SU-DHL-6 (cell line): ENCODE results near the gene TMEM240.
"Not testable (repeated sequence)": the region's sequence is repeated elsewhere in the genome, so short reads cannot be mapped to it uniquely, and the experiment has no call there.

Experiments
- H2AFZ ChIP-seq: fragments of 200-600 bp; sonication (generic); 2 replicates; pipeline ENCODE4 v1.6.1; 2014; ENCODE audit warnings: low read depth, mild to moderate bottlenecking, moderate library complexity, mixed read lengths, antibody characterized with exemption, low read length; ENCODE audit not compliant: severe bottlenecking
- H3F3A ChIP-seq: fragments of 200-600 bp; shearing (Covaris generic); 2 replicates; pipeline ENCODE4 v1.6.0; 2016; ENCODE audit warnings: antibody characterized with exemption, mild to moderate bottlenecking; ENCODE audit not compliant: insufficient read depth
- H3K27ac ChIP-seq: fragments of 200-600 bp; sonication (generic); 2 replicates; pipeline ENCODE4 v1.5.1; 2016; ENCODE audit warnings: low read depth, mild to moderate bottlenecking, low read length, moderate library complexity, mixed read lengths
- H3K27me3 ChIP-seq: fragments of 200-600 bp; sonication (generic), shearing (Covaris generic); 2 replicates; pipeline ENCODE4 v1.6.0; 2014; ENCODE audit warnings: mild to moderate bottlenecking, low read length
- H3K36me3 ChIP-seq: fragments of 200-600 bp; sonication (generic); 2 replicates; pipeline ENCODE4 v1.6.1; 2014; ENCODE audit warnings: mild to moderate bottlenecking, low read length, mixed read lengths
- H3K4me2 ChIP-seq: fragments of 300-600, 200-600 bp; shearing (Covaris generic), sonication (generic); 2 replicates; pipeline ENCODE4 v1.6.0; 2014; ENCODE audit warnings: low read length, low read depth, mild to moderate bottlenecking; ENCODE audit not compliant: poor library complexity, severe bottlenecking
- H3K4me3 ChIP-seq: fragments of 200-600 bp; sonication (generic); 2 replicates; pipeline ENCODE4 v1.5.1; 2014; ENCODE audit warnings: antibody characterized with exemption, low read length, mild to moderate bottlenecking, mixed read lengths; ENCODE audit not compliant: insufficient read depth, poor library complexity, severe bottlenecking
- H3K79me2 ChIP-seq: fragments of 200-600 bp; sonication (generic); 2 replicates; pipeline ENCODE4 v1.6.1; 2014; ENCODE audit warnings: mild to moderate bottlenecking, low read length, moderate library complexity; ENCODE audit not compliant: insufficient read depth
- H3K9ac ChIP-seq: fragments of 200-600 bp; sonication (generic); 2 replicates; pipeline ENCODE4 v1.7.0; 2014; ENCODE audit warnings: mild to moderate bottlenecking, low read length
- H3K9me2 ChIP-seq: fragments of 200-600 bp; sonication (generic); replicated peaks from 2 replicates; pipeline ENCODE4 v1.6.1; 2014; ENCODE audit warnings: low read length; ENCODE audit not compliant: insufficient read depth
- H3K9me3 ChIP-seq: fragments of 200-600 bp; sonication (generic); 2 replicates; pipeline ENCODE4 v1.6.1; 2014; ENCODE audit warnings: low read length, mixed read lengths; ENCODE audit not compliant: insufficient read depth
- H4K20me1 ChIP-seq: fragments of 200-600 bp; sonication (generic); 2 replicates; pipeline ENCODE4 v1.6.1; 2014; ENCODE audit warnings: low read depth, mild to moderate bottlenecking, antibody characterized with exemption, low read length, moderate library complexity, mixed read lengths
- CTCF ChIP-seq: fragments of 200-600 bp; sonication (generic); IDR thresholded peaks from one replicate; pipeline ENCODE4 v1.5.1; 2017; ENCODE audit warnings: antibody characterized with exemption, mild to moderate bottlenecking, low read length, moderate library complexity; ENCODE audit not compliant: insufficient read depth, poor library complexity, severe bottlenecking
- EZH2phosphoT487 ChIP-seq: fragments of 200-600 bp; sonication (generic), shearing (Covaris generic); conservative IDR thresholded peaks from 2 replicates; pipeline ENCODE4 v1.6.1; 2018; ENCODE audit warnings: mild to moderate bottlenecking, antibody characterized with exemption, low read length, moderate library complexity, mixed read lengths

The TMEM240 gene

GRCh38 chr1:1560178-1560577 lies 19.8 kb upstream of the TMEM240 start:
- H3K9me3 ChIP-seq = no peaks in the 10 kb centered on the region
- H3K27me3 ChIP-seq = no peaks in the 10 kb centered on the region
- H2AFZ ChIP-seq = no peak overlapping the region
- H3K4me2 ChIP-seq = no peak overlapping the region
- H3F3A ChIP-seq = peaks cover 4% of the 10 kb centered on the region; the same call in 1 of the 2 replicates
- peaks cover 8% of the 10 kb centered on the region for H3K79me2 ChIP-seq
- no peaks in the 10 kb centered on the region for H3K9me2 ChIP-seq
- no peak overlapping the region for H3K4me3 ChIP-seq
- H3K36me3 ChIP-seq = no peaks in the 10 kb centered on the region
- H3K27ac ChIP-seq = no peak overlapping the region
- no peaks in the 10 kb centered on the region for H4K20me1 ChIP-seq
- TF ChIP-seq EZH2phosphoT487 = no peak
- no peak for TF ChIP-seq CTCF
- H3K9ac ChIP-seq = no peak overlapping the region

GRCh38 chr1:1559066-1559465 lies 18.6 kb upstream of the TMEM240 start:
- Histone ChIP-seq H3K9me2 (no peaks in the 10 kb centered on the region), H3F3A (peaks cover 4% of the 10 kb centered on the region; the same call in 1 of the 2 replicates), H4K20me1 (no peaks in the 10 kb centered on the region), H3K36me3 (no peaks in the 10 kb centered on the region), H3K9ac (no peak overlapping the region), H3K27ac (no peak overlapping the region), H3K79me2 (no peaks in the 10 kb centered on the region; the same call in 1 of the 2 replicates), H3K4me2 (no peak overlapping the region), H2AFZ (no peak overlapping the region), H3K9me3 (no peaks in the 10 kb centered on the region), H3K27me3 (no peaks in the 10 kb centered on the region), H3K4me3 (no peak overlapping the region)
- TF ChIP-seq CTCF (no peak), EZH2phosphoT487 (no peak)

DNA sequence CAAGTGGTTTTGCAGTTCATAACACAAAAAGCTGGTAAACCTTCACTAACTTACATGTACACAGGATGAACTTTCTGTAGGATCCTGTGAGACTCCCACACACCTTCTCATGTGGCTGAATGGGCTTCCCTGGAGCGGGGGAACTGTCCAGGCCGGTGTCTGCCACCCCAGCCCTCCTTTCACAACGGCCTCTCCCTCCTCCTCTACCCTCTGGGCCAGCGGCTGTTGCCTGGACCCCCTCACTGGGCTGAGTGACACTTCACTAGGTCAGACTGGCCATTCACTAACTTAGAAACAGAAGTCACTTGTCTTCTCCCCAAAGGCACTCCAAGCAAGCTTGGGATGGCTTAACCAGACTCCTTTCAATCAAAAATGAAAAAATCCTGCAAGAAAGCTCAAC lies 18.2 kb upstream of the TMEM240 start:
- Histone ChIP-seq H2AFZ (no peak overlapping the region), H3K9me3 (no peaks in the 10 kb centered on the region), H3F3A (peaks cover 4% of the 10 kb centered on the region; the same call in 1 of the 2 replicates), H3K9me2 (no peaks in the 10 kb centered on the region), H3K79me2 (no peaks in the 10 kb centered on the region; the same call in 1 of the 2 replicates), H3K4me2 (no peak overlapping the region), H3K27ac (no peak overlapping the region), H3K4me3 (no peak overlapping the region), H4K20me1 (no peaks in the 10 kb centered on the region), H3K27me3 (no peaks in the 10 kb centered on the region), H3K9ac (no peak overlapping the region), H3K36me3 (no peaks in the 10 kb centered on the region)
- TF ChIP-seq EZH2phosphoT487 (no peak), CTCF (no peak)

DNA sequence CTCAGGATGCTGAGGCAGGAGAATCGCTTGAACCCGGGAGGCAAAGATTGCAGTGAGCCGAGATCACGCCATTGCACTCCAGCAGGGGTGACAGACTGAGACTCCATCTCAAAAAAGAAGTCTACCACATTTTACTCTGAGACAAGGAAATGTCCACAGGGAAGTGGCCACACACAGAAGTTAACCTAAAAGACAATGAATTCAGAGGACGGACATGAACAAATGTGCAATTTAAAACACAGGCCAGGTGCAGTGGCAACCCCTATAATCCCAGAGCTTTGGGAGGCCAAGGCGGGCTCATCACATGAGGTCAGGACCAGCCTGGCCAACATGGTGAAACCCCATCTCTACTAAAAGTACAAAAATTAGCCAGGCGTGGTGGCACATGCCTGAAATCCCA lies 17.3 kb upstream of the TMEM240 start:
- H3K79me2 ChIP-seq, H3K9me2 ChIP-seq, H3F3A ChIP-seq, H3K9ac ChIP-seq, H2AFZ ChIP-seq, H3K27me3 ChIP-seq, H3K36me3 ChIP-seq, H3K4me3 ChIP-seq, H3K4me2 ChIP-seq, H3K27ac ChIP-seq, H3K9me3 ChIP-seq, H4K20me1 ChIP-seq: not testable (repeated sequence)

DNA sequence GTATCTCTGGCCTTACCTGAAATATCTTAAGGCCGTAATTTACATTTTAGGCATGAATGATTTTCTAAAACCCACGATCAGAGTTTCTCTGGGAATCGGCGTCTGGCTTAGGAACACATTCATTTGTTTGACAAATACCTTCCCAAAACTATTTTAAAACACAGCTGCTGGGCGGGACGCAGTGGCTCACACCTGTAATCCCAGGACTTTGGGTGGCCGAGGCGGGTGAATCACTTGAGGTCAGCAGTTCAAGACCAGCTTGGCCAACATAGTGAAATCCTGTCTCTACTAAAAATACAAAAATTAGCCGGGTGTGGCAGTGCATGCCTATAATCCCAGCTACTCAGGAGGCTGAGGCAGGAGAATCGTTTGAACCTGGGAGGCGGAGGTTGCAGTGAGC lies 16.5 kb upstream of the TMEM240 start:
- H3K27ac ChIP-seq, H2AFZ ChIP-seq, H3K9ac ChIP-seq, H3K9me2 ChIP-seq, H3K9me3 ChIP-seq, H3K4me3 ChIP-seq, H4K20me1 ChIP-seq, H3F3A ChIP-seq, H3K36me3 ChIP-seq, H3K4me2 ChIP-seq, H3K79me2 ChIP-seq, H3K27me3 ChIP-seq: not testable (repeated sequence)
